NCI-H146 (cell line): ENCODE results near the gene HSF2BP.
A peak's percentile ranks its signal among the peaks of the same experiment; 100 is the strongest.
"Not testable (repeated sequence)": the region's sequence is repeated elsewhere in the genome, so short reads cannot be mapped to it uniquely, and the experiment has no call there.

Source experiments
- DNase-seq: peaks from one replicate; lab custom pipeline; 2025; lab: John Stamatoyannopoulos, UW

HSF2BP gene

GRCh38 chr21:43651926-43652325 lies 7.4 kb downstream of the HSF2BP start:
- not testable (repeated sequence) for DNase-seq

- DNase-seq = no peak
Measured at GRCh38 chr21:43648171-43648570, 11.1 kb downstream of the HSF2BP start.

- peak; percentile 78 for DNase-seq
Measured at GRCh38 chr21:43646550-43647260, 12.6 kb downstream of the HSF2BP start.

DNA sequence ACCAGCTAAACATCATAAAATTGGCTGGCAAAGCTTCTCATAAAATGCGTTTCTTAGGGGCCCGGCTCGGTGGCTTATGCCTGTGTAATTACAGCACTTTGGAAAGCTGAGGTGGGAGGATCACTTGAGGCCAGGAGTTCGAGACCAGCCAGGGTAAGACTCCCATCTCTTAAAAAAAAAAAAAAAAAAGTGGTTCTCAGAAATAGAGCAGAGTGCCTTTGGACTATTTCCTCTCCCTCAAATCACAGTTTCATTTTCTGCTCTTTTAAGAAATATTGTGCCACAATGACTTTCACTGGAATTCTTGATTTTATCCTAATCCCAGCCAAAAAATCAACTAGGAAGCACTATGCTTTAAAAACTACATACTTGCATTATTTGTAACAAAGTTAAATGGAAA lies 13.3 kb downstream of the HSF2BP start:
- no peak for DNase-seq

DNA sequence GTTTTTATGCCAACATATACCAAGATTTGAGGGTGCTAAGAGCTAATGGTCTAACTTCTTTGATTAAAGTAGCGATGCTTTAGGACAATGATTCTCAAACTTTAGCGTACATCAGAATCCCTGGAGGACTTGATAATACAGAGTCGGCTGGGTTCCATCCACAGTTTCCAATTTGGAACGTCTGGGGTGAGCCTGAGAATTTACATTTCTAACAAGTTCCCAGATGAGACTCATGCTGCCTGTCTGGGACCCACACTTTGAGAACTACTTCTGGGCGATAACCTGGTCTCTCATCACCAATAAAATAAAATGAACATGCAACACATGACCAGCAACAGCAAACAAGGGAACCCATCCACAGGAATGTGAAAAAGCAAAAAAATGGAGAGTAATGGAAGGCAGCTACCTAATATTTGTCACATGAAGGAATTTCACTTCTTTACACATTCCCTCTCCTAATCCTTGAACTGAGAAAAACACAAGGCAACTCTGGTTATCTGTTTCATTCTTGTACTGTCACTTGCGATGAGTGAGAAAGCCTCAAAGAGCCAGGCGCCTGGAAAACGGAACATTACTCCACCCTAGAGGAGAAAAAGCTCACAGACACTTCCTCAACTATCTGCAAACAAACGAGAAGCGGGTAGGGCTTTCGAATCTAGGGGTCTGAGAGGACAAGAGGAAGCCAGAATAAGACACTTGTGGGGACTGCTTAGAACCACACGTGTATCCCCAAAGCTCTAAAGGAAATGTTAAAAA lies 14.0 kb downstream of the HSF2BP start:
- DNase-seq = peak; percentile 27

DNA sequence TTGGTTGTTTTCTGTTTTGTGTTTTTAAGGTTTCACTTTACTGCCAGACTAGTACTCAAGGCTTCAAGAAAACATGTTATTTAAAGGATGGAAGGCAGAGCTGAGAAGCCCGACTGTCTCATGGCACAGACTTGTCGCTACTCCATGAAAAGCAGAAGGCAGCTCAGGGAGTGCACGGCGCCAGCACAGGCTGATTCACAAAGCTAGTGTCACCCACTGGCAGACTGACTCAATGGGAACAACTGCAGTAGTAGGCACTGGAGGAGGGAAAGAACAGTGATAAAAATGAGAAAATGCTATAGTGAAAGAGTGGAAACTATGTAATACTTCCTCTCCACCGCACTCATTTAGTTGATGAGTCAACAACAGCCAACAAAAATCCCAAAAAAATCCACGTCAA lies 14.7 kb downstream of the HSF2BP start:
- DNase-seq = no peak

GRCh38 chr21:43644071-43644470 lies 15.2 kb downstream of the HSF2BP start:
- no peak for DNase-seq

DNA sequence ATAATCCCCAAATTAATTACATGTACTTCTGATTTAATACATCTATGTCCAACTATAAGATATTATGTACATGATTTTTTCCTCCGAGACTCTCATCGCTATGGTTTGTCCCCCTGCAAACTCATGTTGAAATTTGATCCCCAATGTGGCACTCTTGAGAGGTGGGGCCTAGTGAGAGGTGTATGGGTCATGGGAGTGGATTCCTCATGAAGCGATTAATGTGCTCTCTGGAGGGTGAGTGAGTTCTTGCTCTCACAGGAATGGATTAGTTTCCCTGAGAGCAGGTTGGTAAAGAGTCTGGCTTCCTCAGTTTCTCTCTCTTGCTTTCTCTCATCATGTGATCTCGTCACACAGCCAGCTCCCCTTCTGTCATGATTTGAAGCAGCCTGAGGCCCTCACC lies 16.1 kb downstream of the HSF2BP start:
- no peak for DNase-seq

DNA sequence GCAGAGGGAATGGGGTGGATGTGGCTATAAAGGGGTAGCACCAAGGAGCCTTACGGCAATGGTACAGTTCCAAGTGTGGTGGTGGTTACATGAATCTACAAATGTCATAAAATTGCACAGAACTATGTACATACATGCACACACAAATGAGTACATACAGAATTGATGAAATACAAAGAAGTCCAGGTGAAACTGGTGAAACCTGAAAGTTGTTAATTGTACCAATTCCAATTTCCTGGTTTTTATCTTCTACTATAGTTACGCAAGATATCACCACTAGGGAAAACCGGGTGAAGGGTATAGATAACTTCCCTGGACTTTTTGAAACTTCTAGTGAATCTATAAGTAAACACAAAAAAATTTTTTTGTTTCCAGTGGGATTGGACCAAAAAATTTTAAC lies 18.9 kb downstream of the HSF2BP start:
- no peak for DNase-seq

DNA sequence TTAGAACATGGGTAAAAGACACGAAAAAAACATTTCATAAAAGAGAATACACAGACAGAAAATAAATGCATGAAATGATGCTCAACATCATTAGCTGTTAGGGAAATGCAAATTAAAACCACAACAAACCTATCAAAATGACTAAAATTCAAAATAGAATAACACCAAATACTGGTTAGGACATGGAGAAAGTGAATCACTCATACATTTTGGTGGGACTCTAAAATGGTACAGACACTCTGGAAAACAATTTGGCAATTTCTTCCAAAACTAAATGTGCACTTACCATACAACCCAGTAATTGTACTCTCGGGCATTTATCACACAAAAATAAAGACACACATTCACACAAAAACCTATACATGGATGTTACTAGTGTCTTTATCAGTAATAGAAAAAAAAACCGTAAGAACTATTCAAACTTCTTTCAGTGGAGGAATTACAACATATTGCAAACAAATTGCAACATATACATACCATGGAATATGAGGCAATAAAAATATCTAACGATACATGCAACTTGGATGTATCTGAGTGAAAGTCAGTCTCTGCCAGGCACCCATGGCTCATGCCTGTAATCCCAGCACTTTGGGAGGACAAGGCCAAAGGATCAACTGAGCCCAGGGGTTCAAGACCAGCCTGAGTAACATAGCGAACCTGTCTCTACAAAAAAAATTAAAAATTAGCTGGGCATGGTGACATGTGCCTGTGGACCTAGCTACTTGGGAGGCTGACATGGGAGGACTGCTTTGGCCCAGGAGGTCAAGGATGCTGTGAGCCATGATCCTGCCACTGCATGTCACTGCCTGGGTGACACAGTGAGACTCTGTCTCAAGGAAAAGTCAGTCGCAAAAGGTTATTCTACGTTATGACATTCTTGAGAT lies 19.6 kb downstream of the HSF2BP start:
- DNase-seq = no peak

DNA sequence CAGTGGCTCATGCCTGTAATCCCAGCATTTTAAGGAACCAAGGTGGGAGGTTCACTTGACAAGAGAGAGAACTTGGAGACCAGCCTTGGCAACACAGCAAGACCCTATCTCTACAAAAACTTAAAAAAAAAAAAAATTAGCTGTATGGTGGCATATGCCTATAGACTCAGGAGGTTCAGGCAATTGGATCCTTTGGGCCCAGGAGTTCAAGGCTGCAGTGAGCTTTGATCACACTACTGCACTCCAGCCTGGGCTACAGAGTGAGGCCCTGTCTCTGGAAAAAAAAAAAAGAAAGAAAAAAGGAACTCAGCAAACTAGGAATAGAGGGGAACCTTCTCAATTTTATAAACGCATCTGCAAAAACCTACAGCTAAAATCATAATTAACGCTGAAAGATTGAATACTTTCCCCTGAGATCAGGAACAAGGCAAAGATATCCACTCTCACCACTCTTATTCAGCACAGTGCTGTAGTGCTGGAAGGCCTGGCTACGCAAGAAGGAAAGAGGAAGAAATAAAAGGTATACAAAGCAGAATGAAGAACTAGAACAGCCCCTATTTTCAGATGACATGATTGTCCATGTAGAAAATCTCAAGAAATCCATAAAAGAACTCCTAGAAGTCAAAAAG lies 21.6 kb downstream of the HSF2BP start:
- DNase-seq = no peak

GRCh38 chr21:43635436-43635835 lies 23.9 kb downstream of the HSF2BP start:
- no peak for DNase-seq

- DNase-seq = no peak
Measured at GRCh38 chr21:43634618-43635017, 24.7 kb downstream of the HSF2BP start.

- no peak for DNase-seq
Measured at GRCh38 chr21:43632373-43632905, 26.8 kb downstream of the HSF2BP start.

- DNase-seq = no peak
Measured at GRCh38 chr21:43631411-43632107, 27.7 kb downstream of the HSF2BP start.

DNA sequence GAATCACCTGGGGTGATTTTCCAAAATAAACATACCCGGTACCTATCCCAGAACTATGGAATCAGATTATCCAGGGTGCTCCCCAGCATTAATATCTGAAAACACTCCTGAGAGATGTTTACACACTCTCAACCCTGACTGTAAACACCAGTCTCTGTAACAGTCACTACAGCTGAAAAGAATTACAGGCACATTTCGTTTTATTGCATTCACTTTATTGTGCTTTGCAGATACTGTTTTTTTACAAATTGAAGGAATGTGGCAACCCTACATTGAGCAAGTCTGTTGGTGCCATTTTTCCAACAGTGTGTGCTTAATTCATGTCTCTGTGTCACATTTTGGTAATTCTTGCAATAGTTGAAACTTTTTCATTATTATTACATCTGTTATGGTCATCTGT lies 31.8 kb downstream of the HSF2BP start:
- DNase-seq = no peak

GRCh38 chr21:43626390-43626789 lies 32.9 kb downstream of the HSF2BP start:
- no peak for DNase-seq

DNA sequence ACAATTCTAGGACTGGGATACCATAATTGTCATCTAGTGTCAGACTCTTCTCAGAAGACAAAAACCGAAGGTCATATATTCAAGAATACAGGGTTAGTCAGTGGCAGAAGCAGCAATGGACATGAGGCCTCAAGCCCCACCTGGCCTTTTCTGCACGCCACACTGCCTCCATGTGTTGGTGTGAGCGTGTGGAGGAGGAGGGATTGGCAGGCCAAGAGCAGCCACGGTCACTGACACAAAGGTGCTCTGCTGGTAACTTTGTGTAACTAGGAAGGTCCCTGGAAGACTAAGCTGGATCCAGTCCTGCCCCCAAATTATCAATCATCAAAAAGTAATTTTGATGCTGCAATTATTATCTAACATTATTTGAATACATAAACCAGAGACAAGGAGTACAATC lies 34.9 kb downstream of the HSF2BP start:
- DNase-seq = peak; percentile 2

GRCh38 chr21:43623588-43623987 lies 35.7 kb downstream of the HSF2BP start:
- no peak for DNase-seq

GRCh38 chr21:43622796-43623195 lies 36.5 kb downstream of the HSF2BP start:
- no peak for DNase-seq

- DNase-seq = no peak
Measured at GRCh38 chr21:43619856-43620255, 39.4 kb downstream of the HSF2BP start.
